Activated CD4-positive, alpha-beta T cell treated with anti-CD3 and anti-CD28 coated beads, Interleukin-2, amount 50 U/mL, for 4 hours (primary cell): ENCODE results near the gene DOCK4.

Experiments
- DNase-seq, 2 experiments: peaks; one replicate each; pipeline ENCODE4 v3.0.0-alpha.2; 2020

Gene DOCK4

GRCh38 chr7:112105584-112106530 lies 100.3 kb downstream of the DOCK4 start:
- DNase-seq = no peak

DNA sequence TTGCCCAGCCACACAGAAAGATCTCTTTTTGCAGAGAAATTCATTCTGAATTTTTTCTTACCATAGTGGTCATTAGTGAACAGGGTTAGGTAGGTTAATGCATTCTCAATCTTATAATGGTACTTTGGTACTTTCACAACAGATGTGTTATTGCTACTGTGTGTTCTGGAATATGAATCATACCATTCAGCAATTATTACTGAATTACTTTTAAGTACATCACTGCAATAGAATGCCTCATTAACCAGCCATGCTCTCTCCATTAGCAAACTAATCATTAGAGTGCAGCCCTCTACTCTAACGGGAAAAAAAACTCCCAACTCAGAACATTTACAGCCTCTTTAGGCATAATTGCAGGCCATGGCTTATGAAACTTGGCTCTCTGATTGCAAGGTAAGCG lies 102.1 kb downstream of the DOCK4 start:
- DNase-seq = no peak

DNA sequence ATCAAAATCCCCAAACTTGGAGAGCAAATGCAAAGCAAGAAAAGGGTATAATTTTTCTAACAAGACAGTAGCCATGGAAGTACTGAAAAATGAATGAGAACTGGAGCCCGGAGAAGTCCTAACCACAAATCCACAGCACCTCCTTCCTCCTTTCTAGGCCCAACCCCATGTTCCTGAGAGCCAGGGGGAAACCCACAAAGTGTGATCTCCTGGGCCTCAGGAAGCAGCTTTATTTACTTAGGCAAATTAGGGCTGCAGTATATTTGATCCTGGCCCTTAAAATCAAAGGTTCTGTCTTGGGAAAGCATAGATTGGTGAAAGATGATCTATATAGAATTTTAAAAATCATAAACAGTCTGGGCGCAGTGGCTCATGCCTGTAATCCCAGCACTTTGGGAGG lies 103.0 kb downstream of the DOCK4 start:
- DNase-seq = no peak

DNA sequence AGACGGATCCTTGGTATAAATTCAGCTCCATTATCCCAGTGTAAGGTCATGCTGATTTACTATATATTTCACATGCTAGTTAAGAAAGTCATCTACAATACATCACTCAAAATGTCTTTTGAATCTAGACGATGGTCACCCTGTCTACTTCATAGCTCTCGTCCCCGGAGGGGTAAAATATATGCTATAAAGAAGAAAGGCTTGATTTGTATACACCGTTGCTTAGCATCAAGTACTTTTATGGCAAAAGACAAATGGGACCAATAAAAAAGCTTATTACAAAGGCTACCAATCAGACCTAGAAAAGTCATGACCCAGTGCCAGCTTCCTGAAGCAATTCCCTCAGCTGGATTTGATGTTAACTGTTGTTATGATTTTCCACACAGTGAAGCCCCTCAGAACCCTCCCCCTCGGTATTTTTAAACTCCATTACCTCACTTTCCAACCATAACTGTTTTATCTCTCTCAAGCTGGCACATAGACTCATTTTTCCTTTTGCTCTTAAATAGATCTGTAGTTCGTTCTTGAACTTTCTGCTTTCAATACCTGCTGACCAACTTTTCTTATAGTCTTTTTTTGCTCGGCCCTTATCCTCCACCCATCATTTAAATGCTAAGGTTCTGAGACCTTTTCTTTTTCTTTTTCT lies 104.9 kb downstream of the DOCK4 start:
- DNase-seq = no peak

GRCh38 chr7:112097524-112097923 lies 108.7 kb downstream of the DOCK4 start:
- no peak for DNase-seq

DNA sequence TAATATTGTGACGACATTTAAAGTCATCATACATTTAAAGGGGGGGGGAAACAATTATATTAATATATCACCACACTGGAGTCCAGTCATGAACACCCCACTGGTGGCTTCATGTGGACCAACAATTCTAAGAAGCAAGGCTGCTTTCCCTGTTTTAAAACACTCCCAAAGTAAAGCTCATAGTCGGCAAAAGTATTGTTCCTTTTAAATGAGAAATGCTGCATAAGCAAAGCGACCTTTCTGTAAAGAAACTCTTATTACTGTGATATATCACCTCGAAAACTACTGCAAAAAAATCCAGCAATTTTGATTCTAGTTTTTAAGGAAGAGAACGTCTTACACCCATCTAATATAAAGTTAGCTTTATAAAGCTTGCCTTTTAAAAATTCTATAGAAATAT lies 112.8 kb downstream of the DOCK4 start:
- DNase-seq = no peak

GRCh38 chr7:112092709-112093395 lies 113.3 kb downstream of the DOCK4 start:
- DNase-seq = no peak

GRCh38 chr7:112092306-112092705 lies 113.9 kb downstream of the DOCK4 start:
- DNase-seq = no peak

DNA sequence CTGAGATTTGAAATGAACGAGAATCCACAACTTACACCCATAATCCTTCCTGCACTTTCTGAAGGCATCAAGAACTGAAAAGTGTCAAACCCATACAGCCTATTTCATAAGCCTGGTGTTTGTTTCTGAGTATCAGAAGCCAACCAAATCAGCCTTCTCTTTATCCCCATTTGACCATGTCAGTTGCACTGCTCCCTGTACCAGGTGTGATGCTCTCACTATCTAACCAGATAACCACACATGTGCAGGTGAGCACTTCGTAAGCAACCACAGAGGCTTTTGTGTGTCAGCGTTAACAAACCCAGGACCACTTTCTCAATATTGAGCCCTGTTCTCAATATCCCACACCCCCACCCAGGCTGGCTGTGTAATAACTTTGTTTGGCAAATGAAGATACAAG lies 114.4 kb downstream of the DOCK4 start:
- DNase-seq = no peak

GRCh38 chr7:112089551-112089950 lies 116.6 kb downstream of the DOCK4 start:
- no peak for DNase-seq

DNA sequence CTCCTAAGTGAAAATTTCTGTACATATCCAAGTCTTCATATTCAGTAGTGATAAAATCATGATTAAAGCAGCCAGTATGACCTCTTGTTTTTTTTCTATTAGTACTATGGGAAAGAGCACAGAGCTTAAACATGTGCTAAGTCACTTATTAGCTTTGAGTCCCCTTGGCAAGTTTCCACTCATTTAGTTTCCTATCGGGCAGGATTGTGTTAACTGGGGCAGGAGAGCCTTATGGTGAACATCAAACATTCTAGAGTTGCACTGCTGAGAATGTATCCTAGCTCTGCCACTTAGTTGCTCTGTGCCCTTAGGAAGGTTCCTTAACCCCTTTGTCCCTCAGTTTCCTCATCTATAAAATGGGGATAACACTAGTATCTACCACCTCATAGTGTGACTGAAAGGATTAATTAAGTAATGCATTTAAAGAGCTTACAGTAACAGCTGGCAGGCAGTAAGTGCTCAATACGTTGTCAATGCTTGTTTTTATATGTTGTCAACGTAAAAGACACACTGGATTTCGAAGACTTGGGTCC lies 117.6 kb downstream of the DOCK4 start:
- no peak for DNase-seq

DNA sequence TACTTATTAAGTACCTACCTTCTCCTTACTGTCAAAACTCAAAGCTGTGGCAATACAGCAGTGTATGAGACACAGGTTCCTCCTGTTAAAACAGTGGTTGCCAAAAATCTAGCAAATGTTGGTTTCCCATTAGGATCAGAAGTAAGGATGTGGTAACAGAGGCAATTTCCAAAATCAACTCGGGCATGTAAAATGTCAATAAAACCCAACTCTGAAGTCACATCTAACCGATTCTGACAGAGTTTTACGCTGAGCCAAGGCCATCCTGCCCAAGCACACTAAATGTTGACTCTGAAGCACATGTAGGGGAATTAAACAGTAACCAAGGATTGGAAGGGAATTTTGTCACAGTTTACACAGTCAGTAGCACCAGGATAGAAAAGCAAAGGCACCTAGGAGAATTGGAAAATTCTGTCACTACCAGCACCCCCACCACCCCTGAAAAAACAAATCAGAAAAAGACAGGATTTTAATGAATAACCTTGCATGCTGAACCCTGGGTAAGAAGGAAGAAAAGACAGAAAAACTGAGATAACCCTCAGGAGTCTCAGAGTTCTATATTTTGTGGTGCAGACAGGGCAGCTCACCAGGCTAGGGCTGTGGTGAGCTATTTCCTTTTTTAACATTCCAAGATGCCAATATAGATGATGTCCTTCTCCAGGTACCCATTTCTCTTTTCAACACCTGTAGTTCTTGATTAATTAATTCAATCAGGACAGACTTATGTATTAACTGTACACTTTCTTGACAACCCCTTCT lies 119.5 kb downstream of the DOCK4 start:
- DNase-seq = no peak

- no peak for DNase-seq
Observed at GRCh38 chr7:112084520-112084971, 121.7 kb downstream of the DOCK4 start.

- DNase-seq = no peak
Observed at GRCh38 chr7:112083776-112084355, 122.3 kb downstream of the DOCK4 start.

GRCh38 chr7:112082306-112082705 lies 123.9 kb downstream of the DOCK4 start:
- DNase-seq = no peak

GRCh38 chr7:112081778-112082177 lies 124.4 kb downstream of the DOCK4 start:
- DNase-seq = no peak

DNA sequence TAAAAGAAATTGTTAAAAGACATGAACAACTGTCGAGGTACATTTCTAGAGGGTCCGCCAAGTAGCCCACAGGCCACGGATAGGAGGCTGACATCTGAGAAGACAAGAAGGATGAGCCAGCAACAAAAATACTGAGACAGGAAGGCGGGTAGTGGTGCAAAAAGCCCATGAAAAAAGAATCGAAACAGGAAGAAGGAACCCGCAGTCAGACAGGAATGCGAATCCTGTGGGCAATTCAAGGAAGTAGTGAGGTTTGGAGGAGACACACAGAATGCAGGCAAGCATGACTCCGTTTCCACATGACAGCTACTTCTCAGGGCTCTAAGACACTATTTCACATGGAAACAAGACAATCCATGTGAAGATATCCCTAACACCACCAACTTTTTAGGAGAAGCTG lies 125.2 kb downstream of the DOCK4 start:
- DNase-seq = no peak

DNA sequence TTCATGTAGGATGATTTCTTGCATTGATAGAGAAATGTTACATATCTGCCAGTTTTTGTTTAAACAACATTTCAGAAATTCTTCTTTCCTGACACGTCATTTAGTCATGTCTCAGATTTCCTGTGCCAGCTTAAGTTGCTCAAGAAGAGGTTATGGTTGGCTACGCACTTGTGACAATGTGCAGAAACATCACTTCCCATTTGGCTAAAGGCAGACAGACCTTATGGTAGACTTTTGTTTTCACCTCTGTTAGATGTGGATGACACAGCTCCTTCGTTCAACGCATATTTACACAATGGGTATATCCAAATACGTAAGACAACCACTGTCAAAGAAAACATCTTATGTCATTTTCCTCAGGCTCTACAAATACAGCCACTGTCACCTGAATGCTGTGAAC lies 125.8 kb downstream of the DOCK4 start:
- no peak for DNase-seq

DNA sequence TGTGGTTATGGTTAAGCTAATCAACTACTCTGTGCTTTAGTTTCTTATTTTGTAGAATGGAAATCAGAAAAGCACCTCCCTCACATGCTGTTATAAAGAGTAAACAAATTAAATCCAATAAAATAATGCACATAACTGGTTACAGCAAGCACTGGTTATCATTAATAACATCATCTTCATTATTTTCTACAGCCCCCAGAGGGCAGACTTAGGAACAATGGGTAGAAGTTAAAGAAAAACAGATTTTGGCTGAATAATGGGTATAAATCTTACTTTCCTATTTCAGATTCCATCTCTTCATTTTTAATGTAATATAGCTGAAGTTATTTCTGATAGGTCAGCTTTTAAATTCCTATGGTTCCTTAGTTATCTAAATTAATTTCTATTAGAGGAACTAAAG lies 126.5 kb downstream of the DOCK4 start:
- no peak for DNase-seq

GRCh38 chr7:112079122-112079521 lies 127.1 kb downstream of the DOCK4 start:
- no peak for DNase-seq

- DNase-seq = no peak
Observed at GRCh38 chr7:112076324-112076723, 129.9 kb downstream of the DOCK4 start.

DNA sequence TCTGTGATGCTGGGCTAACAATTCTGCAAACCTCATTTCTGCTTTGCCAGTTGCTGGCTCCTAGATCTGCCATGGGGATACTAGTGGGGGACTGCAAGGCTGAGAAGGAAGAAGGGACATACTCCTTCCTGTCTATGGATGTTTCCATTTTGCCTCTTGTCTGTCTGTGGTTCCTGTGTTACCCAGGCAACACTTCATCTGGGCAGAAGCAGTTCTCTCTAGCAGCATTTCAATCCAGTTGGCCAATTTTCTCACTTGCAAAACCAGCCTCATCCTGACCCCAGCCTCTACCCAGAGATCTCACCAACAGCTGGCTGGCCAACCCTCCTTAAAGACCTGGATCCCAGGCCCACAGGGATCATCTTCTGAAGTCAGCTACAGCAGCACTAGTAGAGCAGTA lies 131.7 kb downstream of the DOCK4 start:
- DNase-seq = no peak
